ENCODE results near the gene SSH2.

The SSH2 gene

DNA sequence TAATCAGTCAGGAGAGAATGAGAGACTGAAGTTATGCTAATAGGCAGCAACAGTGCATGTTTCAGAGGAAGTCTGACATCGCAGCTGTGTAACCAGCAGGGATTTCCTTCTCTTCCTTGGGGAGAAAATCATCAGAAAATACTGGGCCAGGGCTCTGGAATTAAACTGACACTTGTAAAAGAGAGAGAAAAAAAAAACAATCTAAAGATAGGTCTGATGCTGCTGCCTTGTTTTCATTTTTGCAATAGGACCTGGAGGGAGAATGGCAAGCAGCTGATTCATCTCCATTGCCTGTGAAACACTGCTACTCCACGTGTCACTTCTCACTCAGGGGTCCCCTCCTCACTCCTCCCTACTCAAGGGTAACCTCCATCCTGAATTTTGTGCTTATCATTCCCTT lies 289.6 kb downstream of the SSH2 start:
- DNase-seq (ENCODE audit: low read depth) = peak; percentile 50
- H3K4me3 ChIP-seq (ENCODE audit: control insufficient read depth, low read depth, low read length) = no peak overlapping the region
- TF ChIP-seq, protein P1, sequence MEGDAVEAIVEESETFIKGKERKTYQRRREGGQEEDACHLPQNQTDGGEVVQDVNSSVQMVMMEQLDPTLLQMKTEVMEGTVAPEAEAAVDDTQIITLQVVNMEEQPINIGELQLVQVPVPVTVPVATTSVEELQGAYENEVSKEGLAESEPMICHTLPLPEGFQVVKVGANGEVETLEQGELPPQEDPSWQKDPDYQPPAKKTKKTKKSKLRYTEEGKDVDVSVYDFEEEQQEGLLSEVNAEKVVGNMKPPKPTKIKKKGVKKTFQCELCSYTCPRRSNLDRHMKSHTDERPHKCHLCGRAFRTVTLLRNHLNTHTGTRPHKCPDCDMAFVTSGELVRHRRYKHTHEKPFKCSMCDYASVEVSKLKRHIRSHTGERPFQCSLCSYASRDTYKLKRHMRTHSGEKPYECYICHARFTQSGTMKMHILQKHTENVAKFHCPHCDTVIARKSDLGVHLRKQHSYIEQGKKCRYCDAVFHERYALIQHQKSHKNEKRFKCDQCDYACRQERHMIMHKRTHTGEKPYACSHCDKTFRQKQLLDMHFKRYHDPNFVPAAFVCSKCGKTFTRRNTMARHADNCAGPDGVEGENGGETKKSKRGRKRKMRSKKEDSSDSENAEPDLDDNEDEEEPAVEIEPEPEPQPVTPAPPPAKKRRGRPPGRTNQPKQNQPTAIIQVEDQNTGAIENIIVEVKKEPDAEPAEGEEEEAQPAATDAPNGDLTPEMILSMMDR (IDR thresholded peaks at IDR 0.05; ENCODE audit: control insufficient read depth, insufficient read depth, low read depth, low read length, missing control alignments) = no peak

DNA sequence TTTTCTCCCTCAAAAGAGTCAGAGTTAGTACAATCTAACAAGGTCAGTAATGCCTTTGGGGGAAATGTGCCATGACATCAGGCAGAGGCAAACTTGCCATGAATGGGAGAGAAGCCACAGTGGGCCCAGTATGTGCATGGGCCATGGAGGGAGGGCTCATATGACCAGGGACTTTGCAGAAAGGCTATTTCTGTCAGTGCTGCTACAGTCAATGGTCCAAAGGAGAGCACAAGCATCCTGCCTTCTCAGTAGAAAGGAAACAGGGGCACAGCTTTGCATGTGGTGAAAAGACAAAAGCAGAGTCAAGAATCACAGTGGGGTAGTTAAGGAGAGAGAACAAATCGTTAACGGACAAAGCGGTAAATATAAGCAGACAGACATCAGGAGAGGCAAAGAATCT lies 296.1 kb downstream of the SSH2 start:
- no peak for DNase-seq (ENCODE audit: low read depth)
- TF ChIP-seq, protein P1 (IDR thresholded peaks at IDR 0.05; ENCODE audit: control insufficient read depth, insufficient read depth, low read depth, low read length, missing control alignments) = no peak

DNA sequence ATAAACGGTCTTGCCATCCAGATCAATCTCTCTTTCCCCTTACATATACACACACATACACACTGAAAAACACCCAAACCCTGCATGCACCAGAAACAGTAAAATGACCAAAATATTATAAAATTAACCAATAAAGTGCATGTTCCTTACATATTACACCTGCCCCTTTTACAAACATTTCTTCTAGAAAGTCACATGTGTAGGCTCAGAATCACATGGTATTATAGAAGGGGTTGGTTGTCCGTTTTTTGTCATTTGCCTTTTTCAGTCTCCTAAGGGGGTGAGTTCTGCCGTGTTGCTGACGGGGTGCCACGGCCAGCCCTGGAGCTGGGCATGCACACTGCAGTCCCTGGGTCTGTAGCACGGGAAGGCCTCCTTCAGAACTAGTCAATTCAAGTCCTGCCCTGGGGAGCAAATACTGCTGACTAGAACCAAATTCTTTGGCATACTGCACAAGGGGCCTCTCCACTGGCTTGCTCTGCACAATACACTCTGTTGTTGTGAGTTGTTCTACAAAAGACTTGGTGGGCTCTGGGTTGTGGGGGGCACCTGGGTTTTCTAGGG lies 299.3 kb downstream of the SSH2 start:
- DNase-seq (ENCODE audit: low read depth) = no peak
- TF ChIP-seq, protein P1 (IDR thresholded peaks at IDR 0.05; ENCODE audit: control insufficient read depth, insufficient read depth, low read depth, low read length, missing control alignments) = no peak
- no peak overlapping the region for H3K4me3 ChIP-seq (ENCODE audit: control insufficient read depth, low read depth, low read length)

More for the DNA sequence above, 296.1 kb downstream of the SSH2 start:
- H3K4me3 ChIP-seq (ENCODE audit: control insufficient read depth, low read depth, low read length) = no peak overlapping the region

DNA sequence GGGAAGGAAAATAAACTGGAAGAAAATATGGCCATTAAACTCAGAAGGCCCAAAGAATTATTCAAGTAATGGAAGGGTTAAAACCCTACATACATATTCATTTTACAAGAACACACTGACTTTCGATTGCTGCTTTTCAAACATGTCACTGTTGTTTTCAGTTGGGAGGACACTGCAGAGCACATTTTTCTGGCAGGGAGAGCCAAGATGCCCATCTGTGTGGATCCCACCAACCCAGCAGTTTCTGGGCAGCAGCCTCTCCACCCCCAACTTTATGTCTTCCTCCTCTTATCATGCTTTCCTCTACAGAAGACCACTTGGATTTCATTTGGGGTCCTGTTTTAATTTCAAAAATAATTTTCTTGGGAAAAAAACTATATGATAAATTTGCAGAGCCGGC lies 300.2 kb downstream of the SSH2 start:
- H3K4me3 ChIP-seq (ENCODE audit: control insufficient read depth, low read depth, low read length) = no peak overlapping the region
- no peak for DNase-seq (ENCODE audit: low read depth)
- TF ChIP-seq, protein P1 (IDR thresholded peaks at IDR 0.05; ENCODE audit: control insufficient read depth, insufficient read depth, low read depth, low read length, missing control alignments) = no peak

DNA sequence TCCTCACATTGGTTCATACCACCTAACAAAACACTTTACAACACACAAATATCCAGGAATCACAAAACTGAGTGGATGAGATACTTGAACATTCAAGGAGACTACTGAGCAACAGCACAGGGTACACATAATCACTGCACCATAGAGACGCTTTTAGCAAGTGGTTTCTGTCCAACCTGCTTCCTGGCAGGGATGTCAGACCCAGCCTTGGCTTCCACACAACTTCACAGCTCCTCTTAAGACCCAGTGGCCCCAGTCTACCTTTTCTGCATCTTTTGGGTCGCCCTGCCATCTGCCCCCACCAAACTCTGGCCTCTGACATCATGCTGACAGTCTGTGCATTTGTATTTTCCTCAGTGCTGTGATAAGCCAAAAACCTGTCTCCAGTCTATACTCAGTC lies 301.4 kb downstream of the SSH2 start:
- TF ChIP-seq, protein P1 (IDR thresholded peaks at IDR 0.05; ENCODE audit: control insufficient read depth, insufficient read depth, low read depth, low read length, missing control alignments) = no peak
- DNase-seq (ENCODE audit: low read depth) = no peak
- H3K4me3 ChIP-seq (ENCODE audit: control insufficient read depth, low read depth, low read length) = no peak overlapping the region

DNA sequence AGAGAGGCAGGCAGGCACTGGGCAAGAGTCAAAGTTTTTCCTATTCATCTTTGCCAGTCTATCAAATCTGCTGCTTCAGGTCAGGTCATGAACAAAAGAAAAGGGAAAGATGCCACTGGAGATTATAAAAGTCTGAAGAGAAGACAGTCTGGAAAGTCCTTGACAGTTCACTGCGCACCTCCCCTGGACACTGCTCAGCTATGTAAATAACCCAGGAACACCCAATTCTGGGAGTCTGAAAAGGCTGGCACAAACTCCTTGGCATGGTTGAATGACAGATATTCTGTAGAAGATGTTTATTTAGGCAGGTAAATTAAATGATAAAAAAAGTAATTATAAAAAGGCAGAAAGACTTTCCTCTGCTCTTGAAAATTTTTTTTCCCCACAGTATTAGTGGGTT lies 302.1 kb downstream of the SSH2 start:
- no peak for DNase-seq (ENCODE audit: low read depth)
- TF ChIP-seq, protein P1 (IDR thresholded peaks at IDR 0.05; ENCODE audit: control insufficient read depth, insufficient read depth, low read depth, low read length, missing control alignments) = no peak
- no peak overlapping the region for H3K4me3 ChIP-seq (ENCODE audit: control insufficient read depth, low read depth, low read length)
